Fibroblast of lung (primary cell): ENCODE measurements around the gene PADI6. TPM values are rescaled to one million over a fixed set of nuclear protein-coding genes. Genes with fewer than 3 reads are reported as not detected.

Experiments used
- DNase-seq, 2 donors: peaks; one replicate each; pipeline versions ENCODE4 v3.0.0 to v3.0.0-alpha.2; 2010; ENCODE audit warnings: low read depth in 2 of 2
- H2AFZ ChIP-seq: 2 replicates; pipeline ENCODE4 v1.5.1; 2012; ENCODE audit warnings: low read length, control low read depth, inconsistent platforms
- H3K27ac ChIP-seq: 2 replicates; pipeline ENCODE4 v1.5.1; 2011; ENCODE audit warnings: low read length, control low read depth; ENCODE audit not compliant: insufficient read depth
- H3K27me3 ChIP-seq: 2 replicates; pipeline ENCODE4 v1.5.1; 2011; ENCODE audit warnings: mild to moderate bottlenecking, low read length; ENCODE audit not compliant: control insufficient read depth, insufficient read depth
- H3K36me3 ChIP-seq: 2 replicates; pipeline ENCODE4 v1.5.1; 2011; ENCODE audit warnings: low read length; ENCODE audit not compliant: control insufficient read depth, insufficient read depth
- H3K4me1 ChIP-seq: 2 replicates; pipeline ENCODE4 v1.5.1; 2011; ENCODE audit warnings: low read length; ENCODE audit not compliant: control insufficient read depth, insufficient read depth; ENCODE audit errors: extremely low read depth
- H3K4me2 ChIP-seq: 2 replicates; pipeline ENCODE4 v1.5.1; 2011; ENCODE audit warnings: low read length, control low read depth; ENCODE audit not compliant: insufficient read depth; ENCODE audit errors: extremely low read depth
- H3K4me3 ChIP-seq, 4 experiments: fragments of 200-600 bp in 1 of 4; sonication (generic) in 1 of 4; replicated peaks in 1 of 4; 2 replicates each; pipeline ENCODE4 v1.5.1; 2011 to 2016; ENCODE audit warnings: low read length in 4 of 4, low read depth in 3 of 4, mild to moderate bottlenecking in 3 of 4, control low read depth in 2 of 4, inconsistent platforms in 1 of 4, mixed read lengths in 1 of 4; ENCODE audit not compliant: insufficient read depth in 1 of 4; ENCODE audit errors: control extremely low read depth in 1 of 4
- H3K79me2 ChIP-seq: 2 replicates; pipeline ENCODE4 v1.5.1; 2012; ENCODE audit warnings: mild to moderate bottlenecking, low read length, inconsistent platforms; ENCODE audit not compliant: control insufficient read depth, insufficient read depth
- H3K9ac ChIP-seq: 2 replicates; pipeline ENCODE4 v1.5.1; 2011; ENCODE audit warnings: mild to moderate bottlenecking, low read length, control low read depth; ENCODE audit not compliant: insufficient read depth
- H3K9me3 ChIP-seq: 2 replicates; pipeline ENCODE4 v1.5.1; 2012; ENCODE audit warnings: low read depth, low read length; ENCODE audit not compliant: control insufficient read depth, insufficient read depth
- H4K20me1 ChIP-seq: 2 replicates; pipeline ENCODE4 v1.5.1; 2011; ENCODE audit warnings: low read length; ENCODE audit not compliant: control insufficient read depth, insufficient read depth; ENCODE audit errors: extremely low read depth
- EZH2 ChIP-seq: IDR thresholded peaks from 2 replicates; pipeline ENCODE4 v1.5.1; 2012; ENCODE audit warnings: low read length, control low read depth, mild to moderate bottlenecking; ENCODE audit errors: missing control alignments
- polyA plus RNA-seq, 2 donors: library from polyadenylated mRNA; depleted of rRNA in 1 of 2; stranded (reverse) in 1 of 2; unstranded in 1 of 2; fragments of >200 nt; gene quantifications; 2 replicates each; pipeline ENCODE4 v1.2.1, GENCODE V29; 2011 to 2012; ENCODE audit warnings: missing spikeins in 1 of 2
- total RNA-seq: library from RNA; depleted of rRNA; stranded (reverse); fragments of >200 nt; gene quantifications from 2 replicates; pipeline ENCODE4 v1.2.1, GENCODE V29; 2014
- TF ChIP-seq, protein P1 (sequence below), 2 donors: IDR thresholded peaks in 1 of 2; conservative IDR thresholded peaks in 1 of 2; 1 replicate in 1 of 2; 2 replicates in 1 of 2; pipeline ENCODE4 v1.5.1; 2011 to 2012; ENCODE audit warnings: low read length in 2 of 2, control low read depth in 1 of 2, inconsistent platforms in 1 of 2, low read depth in 1 of 2, mild to moderate bottlenecking in 1 of 2

The PADI6 gene
- total and polyA plus RNA-seq, 2 donors (not counting 1 experiment from before 2014, with no cell fraction given): not detected

DNA sequence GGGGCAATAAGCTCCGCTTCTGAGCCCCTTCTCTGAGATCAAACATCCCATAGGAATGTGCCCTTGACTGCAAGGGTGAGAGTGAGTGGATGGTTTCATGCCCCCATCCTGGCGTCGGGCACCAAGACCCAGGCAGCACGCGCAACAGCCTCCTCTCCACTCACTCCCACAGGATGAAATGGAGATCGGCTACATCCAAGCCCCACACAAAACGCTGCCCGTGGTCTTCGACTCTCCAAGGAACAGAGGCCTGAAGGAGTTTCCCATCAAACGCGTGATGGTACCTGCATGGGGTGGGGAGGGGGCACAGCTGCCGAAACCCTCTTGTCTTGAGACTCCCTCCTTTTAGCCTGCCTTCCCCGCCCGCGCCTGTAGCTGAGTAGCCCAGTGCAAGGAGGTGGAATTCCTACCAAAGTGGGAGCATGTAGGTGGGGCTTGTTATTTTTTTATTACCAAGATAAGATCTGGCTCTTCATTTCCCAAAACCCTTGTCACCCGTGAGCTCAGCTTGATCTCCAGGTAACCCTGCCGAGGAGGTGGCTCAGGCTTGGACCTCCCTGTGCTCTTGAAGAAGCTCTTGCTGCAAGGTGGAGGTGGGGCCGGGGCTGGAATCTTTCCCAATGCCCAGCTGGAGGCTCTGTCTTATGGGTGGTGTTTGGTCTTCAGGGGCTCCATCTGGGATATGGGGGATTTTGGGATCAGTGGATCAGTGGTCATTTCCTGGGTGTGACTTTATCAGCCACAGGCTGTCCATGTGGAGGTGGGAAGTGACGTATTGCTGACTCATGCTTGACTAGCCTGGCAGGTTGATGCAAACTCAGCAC, 24.0 kb upstream of the PADI6 start:
- H3K4me1 ChIP-seq: no peaks in the 10 kb centered on the region
- no peak overlapping the region for H3K27ac ChIP-seq
- no peaks in the 10 kb centered on the region for H3K27me3 ChIP-seq
- peak; percentile 19 to 69 for DNase-seq
- H3K79me2 ChIP-seq: no peaks in the 10 kb centered on the region
- no peaks in the 10 kb centered on the region for H4K20me1 ChIP-seq
- no peaks in the 10 kb centered on the region for H3K36me3 ChIP-seq
- TF ChIP-seq EZH2: no peak
- TF ChIP-seq, protein P1, sequence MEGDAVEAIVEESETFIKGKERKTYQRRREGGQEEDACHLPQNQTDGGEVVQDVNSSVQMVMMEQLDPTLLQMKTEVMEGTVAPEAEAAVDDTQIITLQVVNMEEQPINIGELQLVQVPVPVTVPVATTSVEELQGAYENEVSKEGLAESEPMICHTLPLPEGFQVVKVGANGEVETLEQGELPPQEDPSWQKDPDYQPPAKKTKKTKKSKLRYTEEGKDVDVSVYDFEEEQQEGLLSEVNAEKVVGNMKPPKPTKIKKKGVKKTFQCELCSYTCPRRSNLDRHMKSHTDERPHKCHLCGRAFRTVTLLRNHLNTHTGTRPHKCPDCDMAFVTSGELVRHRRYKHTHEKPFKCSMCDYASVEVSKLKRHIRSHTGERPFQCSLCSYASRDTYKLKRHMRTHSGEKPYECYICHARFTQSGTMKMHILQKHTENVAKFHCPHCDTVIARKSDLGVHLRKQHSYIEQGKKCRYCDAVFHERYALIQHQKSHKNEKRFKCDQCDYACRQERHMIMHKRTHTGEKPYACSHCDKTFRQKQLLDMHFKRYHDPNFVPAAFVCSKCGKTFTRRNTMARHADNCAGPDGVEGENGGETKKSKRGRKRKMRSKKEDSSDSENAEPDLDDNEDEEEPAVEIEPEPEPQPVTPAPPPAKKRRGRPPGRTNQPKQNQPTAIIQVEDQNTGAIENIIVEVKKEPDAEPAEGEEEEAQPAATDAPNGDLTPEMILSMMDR (conservative IDR thresholded peaks at IDR 0.05 in 1 of 2, IDR thresholded peaks at IDR 0.05 in 1 of 2; ENCODE audit: low read depth in 1 of 2, low read length in 2 of 2): no peak
- no peak overlapping the region for H3K9ac ChIP-seq
- no peak overlapping the region for H2AFZ ChIP-seq
- no peak overlapping the region for H3K4me2 ChIP-seq
- no peak overlapping the region for H3K4me3 ChIP-seq
- no peaks in the 10 kb centered on the region for H3K9me3 ChIP-seq

GRCh38 chr1:17348593-17349234, 23.3 kb upstream of the PADI6 start:
- Histone ChIP-seq H3K4me3 (no peak overlapping the region), H3K9me3 (no peaks in the 10 kb centered on the region), H3K79me2 (no peaks in the 10 kb centered on the region), H3K4me2 (no peak overlapping the region), H3K4me1 (no peaks in the 10 kb centered on the region), H3K36me3 (no peaks in the 10 kb centered on the region), H2AFZ (no peak overlapping the region), H3K27ac (no peak overlapping the region), H3K27me3 (no peaks in the 10 kb centered on the region), H3K9ac (no peak overlapping the region), H4K20me1 (no peaks in the 10 kb centered on the region)
- TF ChIP-seq, protein P1 (conservative IDR thresholded peaks at IDR 0.05 in 1 of 2, IDR thresholded peaks at IDR 0.05 in 1 of 2; ENCODE audit: low read depth in 1 of 2, low read length in 2 of 2): no peak
- TF ChIP-seq EZH2: no peak
- no peak for DNase-seq

GRCh38 chr1:17350083-17350482, 21.9 kb upstream of the PADI6 start:
- TF ChIP-seq EZH2: no peak
- TF ChIP-seq, protein P1 (conservative IDR thresholded peaks at IDR 0.05 in 1 of 2, IDR thresholded peaks at IDR 0.05 in 1 of 2; ENCODE audit: low read depth in 1 of 2, low read length in 2 of 2): no peak
- H4K20me1 ChIP-seq: no peaks in the 10 kb centered on the region
- H3K27ac ChIP-seq: no peak overlapping the region
- H2AFZ ChIP-seq: no peak overlapping the region
- H3K9ac ChIP-seq: no peak overlapping the region
- H3K36me3 ChIP-seq: no peaks in the 10 kb centered on the region
- H3K4me1 ChIP-seq: no peaks in the 10 kb centered on the region
- H3K79me2 ChIP-seq: no peaks in the 10 kb centered on the region
- DNase-seq: no peak
- H3K27me3 ChIP-seq: no peaks in the 10 kb centered on the region
- H3K4me3 ChIP-seq: no peak overlapping the region
- H3K9me3 ChIP-seq: no peaks in the 10 kb centered on the region
- no peak overlapping the region for H3K4me2 ChIP-seq
